ENCODE measurements around the gene SRCIN1.

The SRCIN1 gene

GRCh38 chr17:38567350-38567749 is 38.4 kb downstream of the SRCIN1 start:
- Histone ChIP-seq H3K9me3 (ENCODE audit: severe bottlenecking) (no peaks in the 10 kb centered on the region), H3K4me3 (ENCODE audit: severe bottlenecking) (no peak overlapping the region), H3K27me3 (ENCODE audit: insufficient read depth, poor library complexity, severe bottlenecking) (peaks cover 37% of the 10 kb centered on the region), H3K27ac (ENCODE audit: poor library complexity, severe bottlenecking) (no peak overlapping the region), H3K36me3 (ENCODE audit: low read depth) (no peaks in the 10 kb centered on the region), H3K4me1 (ENCODE audit: insufficient read depth, poor library complexity, severe bottlenecking) (no peaks in the 10 kb centered on the region)
- DNase-seq (ENCODE audit: low spot score) (no peak), ATAC-seq (ENCODE audit: low read depth) (no peak)
- TF ChIP-seq CTCF (IDR thresholded peaks at IDR 0.05; ENCODE audit: poor library complexity, severe bottlenecking), result no peak

GRCh38 chr17:38566666-38567031 is 39.1 kb downstream of the SRCIN1 start:
- Histone ChIP-seq H3K4me3 (ENCODE audit: severe bottlenecking) (no peak overlapping the region), H3K9me3 (ENCODE audit: severe bottlenecking) (no peaks in the 10 kb centered on the region), H3K27me3 (ENCODE audit: insufficient read depth, poor library complexity, severe bottlenecking) (peaks cover 32% of the 10 kb centered on the region), H3K27ac (ENCODE audit: poor library complexity, severe bottlenecking) (no peak overlapping the region), H3K36me3 (ENCODE audit: low read depth) (no peaks in the 10 kb centered on the region), H3K4me1 (ENCODE audit: insufficient read depth, poor library complexity, severe bottlenecking) (no peaks in the 10 kb centered on the region)
- no peak for TF ChIP-seq CTCF (IDR thresholded peaks at IDR 0.05; ENCODE audit: poor library complexity, severe bottlenecking)
- DNase-seq (ENCODE audit: low spot score) (no peak), ATAC-seq (ENCODE audit: low read depth) (no peak)

- ATAC-seq (ENCODE audit: low read depth) (0 out of 3 replicates have a peak, but pooled peaks have one; percentile 13), DNase-seq (ENCODE audit: low spot score) (no peak)
- Histone ChIP-seq H3K27ac (ENCODE audit: poor library complexity, severe bottlenecking) (no peak overlapping the region), H3K27me3 (ENCODE audit: insufficient read depth, poor library complexity, severe bottlenecking) (peaks cover 27% of the 10 kb centered on the region), H3K4me3 (ENCODE audit: severe bottlenecking) (no peak overlapping the region), H3K9me3 (ENCODE audit: severe bottlenecking) (no peaks in the 10 kb centered on the region), H3K36me3 (ENCODE audit: low read depth) (no peaks in the 10 kb centered on the region), H3K4me1 (ENCODE audit: insufficient read depth, poor library complexity, severe bottlenecking) (no peaks in the 10 kb centered on the region)
- TF ChIP-seq CTCF (IDR thresholded peaks at IDR 0.05; ENCODE audit: poor library complexity, severe bottlenecking), result no peak
Observed at GRCh38 chr17:38565853-38566665, 39.7 kb downstream of the SRCIN1 start.

DNA sequence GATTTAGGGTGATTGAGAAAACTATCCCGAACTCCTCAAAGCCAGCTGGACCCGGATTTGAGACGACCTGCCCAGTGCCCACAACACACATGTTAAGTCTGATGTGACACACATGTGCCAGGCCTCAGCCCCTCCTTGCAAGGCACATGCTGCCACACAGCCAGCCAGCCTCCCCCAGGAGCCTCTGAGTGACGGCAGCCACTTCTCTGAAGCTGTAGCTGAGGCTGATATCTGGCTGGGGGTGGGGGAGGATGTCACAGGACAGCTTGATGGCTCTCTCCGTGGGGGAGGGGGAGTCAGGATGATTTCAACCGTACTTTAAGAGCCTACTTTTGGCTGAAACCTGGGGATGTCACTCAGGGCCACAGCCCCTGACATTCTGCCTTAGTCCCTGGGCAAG is 40.9 kb downstream of the SRCIN1 start:
- ATAC-seq (ENCODE audit: low read depth), result no peak
- Histone ChIP-seq H3K27me3 (ENCODE audit: insufficient read depth, poor library complexity, severe bottlenecking) (peaks cover 27% of the 10 kb centered on the region), H3K9me3 (ENCODE audit: severe bottlenecking) (no peaks in the 10 kb centered on the region), H3K36me3 (ENCODE audit: low read depth) (no peaks in the 10 kb centered on the region), H3K27ac (ENCODE audit: poor library complexity, severe bottlenecking) (no peak overlapping the region), H3K4me1 (ENCODE audit: insufficient read depth, poor library complexity, severe bottlenecking) (no peaks in the 10 kb centered on the region), H3K4me3 (ENCODE audit: severe bottlenecking) (no peak overlapping the region)
- TF ChIP-seq CTCF (IDR thresholded peaks at IDR 0.05; ENCODE audit: poor library complexity, severe bottlenecking), result no peak
- DNase-seq (ENCODE audit: low spot score), result no peak

- no peaks in the 10 kb centered on the region for H3K9me3 ChIP-seq (ENCODE audit: severe bottlenecking)
- H3K4me3 ChIP-seq (ENCODE audit: severe bottlenecking), result no peak overlapping the region
- no peak overlapping the region for H3K27ac ChIP-seq (ENCODE audit: poor library complexity, severe bottlenecking)
- no peak for DNase-seq (ENCODE audit: low spot score)
- ATAC-seq (ENCODE audit: low read depth), result no peak
- H3K4me1 ChIP-seq (ENCODE audit: insufficient read depth, poor library complexity, severe bottlenecking), result no peaks in the 10 kb centered on the region
- no peaks in the 10 kb centered on the region for H3K36me3 ChIP-seq (ENCODE audit: low read depth)
- H3K27me3 ChIP-seq (ENCODE audit: insufficient read depth, poor library complexity, severe bottlenecking), result peaks cover 27% of the 10 kb centered on the region
- TF ChIP-seq CTCF (IDR thresholded peaks at IDR 0.05; ENCODE audit: poor library complexity, severe bottlenecking), result no peak
Observed at GRCh38 chr17:38564254-38564837, 41.4 kb downstream of the SRCIN1 start.

Data from RWPE2 (cell line).